H1 (cell line): ENCODE data around the gene PEX13. TPM values are rescaled to one million over a fixed set of nuclear protein-coding genes. Genes with fewer than 3 reads are reported as not detected.

ENCODE experiments used
- CTCF ChIA-PET: fragments of 300-600 bp; sonication (Branson Sonifier 250); formaldehyde crosslinking; loops from one replicate; lab custom pipeline; 2021; ENCODE audit not compliant: partially characterized antibody; lab: Charles Lee
- POLR2A ChIA-PET: fragments of 300-600 bp; sonication (Branson Sonifier 250); formaldehyde crosslinking; loops from one replicate; lab custom pipeline; 2021; ENCODE audit warnings: inconsistent platforms; ENCODE audit not compliant: partially characterized antibody; lab: Charles Lee
- DNase-seq, 2 experiments: peaks; one replicate each; pipeline versions ENCODE4 v3.0.0 to v3.0.0-alpha.2; 2010 to 2022; ENCODE audit warnings: low spot score in 2 of 2, low read depth in 1 of 2, mixed read lengths in 1 of 2
- FAIRE-seq: peaks from 2 replicates; lab custom pipeline; 2011; peaks lifted over from hg19 to GRCh38; lab: Jason Lieb, UNC
- H2AFZ ChIP-seq: 2 replicates; pipeline ENCODE4 v1.8.1; 2012; ENCODE audit warnings: low read length, inconsistent platforms
- H2AK5ac ChIP-seq: 2 replicates; pipeline ENCODE4 v1.6.1; 2013; ENCODE audit warnings: low read depth, low read length
- H2BK120ac ChIP-seq: replicated peaks from 2 replicates; pipeline ENCODE3; 2013; ENCODE audit warnings: low read depth, low read length, inconsistent platforms
- H2BK12ac ChIP-seq: 2 replicates; pipeline ENCODE4 v1.6.1; 2013; ENCODE audit warnings: low read depth, low read length
- H2BK15ac ChIP-seq: 2 replicates; pipeline ENCODE4 v1.6.1; 2013; ENCODE audit warnings: low read length
- H2BK20ac ChIP-seq: 2 replicates; pipeline ENCODE4 v1.6.1; 2013; ENCODE audit warnings: low read length
- H2BK5ac ChIP-seq: 2 replicates; pipeline ENCODE4 v1.6.1; 2013; ENCODE audit warnings: low read depth, low read length
- H3K14ac ChIP-seq: 2 replicates; pipeline ENCODE4 v1.6.1; 2013; ENCODE audit warnings: inconsistent platforms; ENCODE audit not compliant: insufficient read length
- H3K18ac ChIP-seq: 2 replicates; pipeline ENCODE4 v1.6.1; 2013; ENCODE audit warnings: low read length; ENCODE audit errors: extremely low read depth
- H3K23ac ChIP-seq: 2 replicates; pipeline ENCODE4 v1.6.1; 2013; ENCODE audit warnings: inconsistent platforms; ENCODE audit not compliant: insufficient read length
- H3K23me2 ChIP-seq: 2 replicates; pipeline ENCODE4 v1.6.1; 2013; ENCODE audit warnings: low read depth, low read length
- H3K27ac ChIP-seq: 2 replicates; pipeline ENCODE4 v1.6.1; 2011; ENCODE audit warnings: low read depth, low read length, inconsistent platforms
- H3K27me3 ChIP-seq, 4 experiments: replicated peaks in 1 of 4; 1 replicate in 1 of 4; 2 replicates in 3 of 4; pipeline versions ENCODE4 v1.6.1 to v1.8.1; 2011 to 2013; ENCODE audit warnings: low read length in 3 of 4, mild to moderate bottlenecking in 3 of 4, inconsistent platforms in 2 of 4, mixed read lengths in 2 of 4, moderate library complexity in 1 of 4; ENCODE audit not compliant: control insufficient read depth in 3 of 4, insufficient read depth in 3 of 4; ENCODE audit errors: extremely low read depth in 1 of 4
- H3K36me3 ChIP-seq, 4 experiments: 2 replicates each; pipeline versions ENCODE4 v1.6.1 to v1.8.1; 2011 to 2013; ENCODE audit warnings: mild to moderate bottlenecking in 4 of 4, low read length in 3 of 4, moderate library complexity in 2 of 4, control low read depth in 1 of 4, inconsistent platforms in 1 of 4; ENCODE audit not compliant: insufficient read depth in 4 of 4, control insufficient read depth in 2 of 4
- H3K4ac ChIP-seq: replicated peaks from 2 replicates; pipeline ENCODE3; 2013; ENCODE audit warnings: low read length, low read depth, mixed read lengths, inconsistent platforms; ENCODE audit not compliant: insufficient read length
- H3K4me1 ChIP-seq, 4 experiments: replicated peaks in 1 of 4; 1 replicate in 1 of 4; 2 replicates in 3 of 4; pipeline versions ENCODE4 v1.6.1 to v1.8.1; 2011 to 2013; ENCODE audit warnings: low read length in 3 of 4, inconsistent platforms in 2 of 4, mixed read lengths in 1 of 4; ENCODE audit not compliant: insufficient read depth in 4 of 4, control insufficient read depth in 3 of 4
- H3K4me2 ChIP-seq, 2 experiments: 2 replicates each; pipeline versions ENCODE4 v1.6.1 to v1.8.1; 2011 to 2013; ENCODE audit warnings: low read depth in 2 of 2, low read length in 2 of 2, control low read depth in 1 of 2, inconsistent platforms in 1 of 2, mild to moderate bottlenecking in 1 of 2; ENCODE audit not compliant: insufficient read depth in 1 of 2
- H3K4me3 ChIP-seq, 4 experiments: fragments of 200-600, 300-600 bp in 1 of 4; sonication (generic), shearing (Covaris generic), sonication (Bioruptor Twin) in 1 of 4; 2 replicates each; pipeline versions ENCODE4 v1.5.1 to v1.8.1; 2011 to 2016; ENCODE audit warnings: low read length in 4 of 4, low read depth in 3 of 4, control low read depth in 2 of 4, inconsistent platforms in 2 of 4, mild to moderate bottlenecking in 2 of 4, mixed read lengths in 1 of 4, moderate library complexity in 1 of 4; ENCODE audit not compliant: insufficient read depth in 2 of 4; ENCODE audit errors: extremely low read depth in 1 of 4
- H3K56ac ChIP-seq: replicated peaks from 2 replicates; pipeline ENCODE3; 2013; ENCODE audit warnings: low read depth, mild to moderate bottlenecking, mixed read lengths, low read length, inconsistent platforms; ENCODE audit not compliant: insufficient read length
- H3K79me1 ChIP-seq: 2 replicates; pipeline ENCODE4 v1.6.1; 2013; ENCODE audit warnings: low read depth, low read length, control low read depth
- H3K79me2 ChIP-seq, 2 experiments: 2 replicates each; pipeline versions ENCODE4 v1.6.1 to v1.8.1; 2012 to 2013; ENCODE audit warnings: low read length in 2 of 2, mild to moderate bottlenecking in 2 of 2, inconsistent platforms in 1 of 2; ENCODE audit not compliant: insufficient read depth in 2 of 2, control insufficient read depth in 1 of 2
- H3K9ac ChIP-seq, 4 experiments: replicated peaks in 1 of 4; 1 replicate in 1 of 4; 2 replicates in 3 of 4; pipeline versions ENCODE4 v1.6.1 to v1.8.1; 2011 to 2013; ENCODE audit warnings: low read depth in 3 of 4, low read length in 3 of 4, control low read depth in 2 of 4, mild to moderate bottlenecking in 2 of 4, moderate library complexity in 2 of 4, inconsistent platforms in 1 of 4; ENCODE audit errors: extremely low read depth in 1 of 4
- H3K9me3 ChIP-seq, 2 experiments: 2 replicates each; pipeline versions ENCODE4 v1.6.1 to v1.8.1; 2012 to 2013; ENCODE audit warnings: mild to moderate bottlenecking in 2 of 2, moderate library complexity in 2 of 2, control low read depth in 1 of 2, inconsistent platforms in 1 of 2, low read depth in 1 of 2, low read length in 1 of 2, mixed read lengths in 1 of 2; ENCODE audit not compliant: insufficient read depth in 2 of 2
- H4K20me1 ChIP-seq, 2 experiments: replicated peaks in 1 of 2; 2 replicates each; pipeline versions ENCODE3 to v1.8.1; 2011 to 2013; ENCODE audit warnings: inconsistent platforms in 2 of 2, low read length in 2 of 2, mild to moderate bottlenecking in 1 of 2; ENCODE audit not compliant: insufficient read depth in 2 of 2, control insufficient read depth in 1 of 2
- H4K5ac ChIP-seq: 2 replicates; pipeline ENCODE4 v1.6.1; 2013; ENCODE audit warnings: low read length, low read depth, mixed read lengths, inconsistent platforms; ENCODE audit not compliant: insufficient read length
- H4K8ac ChIP-seq: 2 replicates; pipeline ENCODE4 v1.8.0; 2013; ENCODE audit warnings: mild to moderate bottlenecking, moderate library complexity, low read length, inconsistent platforms; ENCODE audit not compliant: insufficient read depth; ENCODE audit errors: extremely low read depth
- H4K91ac ChIP-seq: replicated peaks from 2 replicates; pipeline ENCODE3; 2013; ENCODE audit warnings: low read length, mixed read lengths, inconsistent platforms; ENCODE audit not compliant: insufficient read length
- CBX8 ChIP-seq: fragments of 300-800, 300-1000 bp; sonication (generic); IDR thresholded peaks from 2 replicates; pipeline ENCODE4 v1.7.1; 2016; ENCODE audit warnings: low read depth, low read length, borderline replicate concordance
- EGR1 ChIP-seq: IDR thresholded peaks from 2 replicates; pipeline ENCODE4 v1.6.1; 2011; ENCODE audit warnings: low read depth, low read length, borderline replicate concordance
- FOSL1 ChIP-seq: IDR thresholded peaks from 2 replicates; pipeline ENCODE4 v1.6.1; 2011; ENCODE audit warnings: mild to moderate bottlenecking, low read depth, low read length, moderate library complexity; ENCODE audit not compliant: insufficient read depth
- POLR2AphosphoS5 ChIP-seq: IDR thresholded peaks from 2 replicates; pipeline ENCODE4 v1.6.1; 2011; ENCODE audit warnings: low read depth, low read length
- RXRA ChIP-seq: IDR thresholded peaks from 2 replicates; pipeline ENCODE4 v1.6.1; 2011; ENCODE audit warnings: low read depth, mild to moderate bottlenecking, low read length, moderate library complexity; ENCODE audit not compliant: insufficient read depth
- SP4 ChIP-seq: IDR thresholded peaks from 2 replicates; pipeline ENCODE4 v1.6.1; 2012; ENCODE audit warnings: low read length, inconsistent platforms
- SUZ12 ChIP-seq: fragments of 200-600 bp; sonication (generic); IDR thresholded peaks from 2 replicates; pipeline ENCODE4 v1.6.1; 2012; ENCODE audit warnings: mild to moderate bottlenecking, inconsistent platforms, low read length, moderate library complexity, mixed read lengths
- TAF7 ChIP-seq: optimal IDR thresholded peaks from 2 replicates; pipeline ENCODE3; 2011; ENCODE audit warnings: low read depth, mild to moderate bottlenecking, inconsistent platforms, low read length, moderate library complexity, borderline replicate concordance
- TBP ChIP-seq: IDR thresholded peaks from 2 replicates; pipeline ENCODE4 v1.6.1; 2011; ENCODE audit warnings: low read depth, low read length, improper control_type of control experiment
- ZNF274 ChIP-seq: IDR thresholded peaks from 2 replicates; pipeline ENCODE4 v1.7.0; 2012; ENCODE audit warnings: low read length, borderline replicate concordance; ENCODE audit errors: extremely low read depth
- WGBS, 2 experiments: shearing (Covaris generic) in 1 of 2; methylation state at CpG; one replicate each; pipeline versions ENCODE4 v1.1.6 to v1.1.7; 2013 to 2015; ENCODE audit warnings: low lambda C conversion rate in 2 of 2, mixed read lengths in 2 of 2, inconsistent platforms in 1 of 2, low coverage in 1 of 2, missing lambda C conversion rate in 1 of 2; ENCODE audit not compliant: insufficient replicate concordance in 2 of 2, insufficient coverage in 1 of 2, insufficient read length in 1 of 2; ENCODE audit errors: extremely low coverage in 1 of 2, missing lambda C conversion rate in 1 of 2; 5-methylcytosine and 5-hydroxymethylcytosine counted together
- polyA plus RNA-seq, 7 experiments: library from polyadenylated mRNA; depleted of rRNA in 3 of 7; stranded (reverse) in 5 of 7; unstranded in 2 of 7; fragments of >200 nt in 5 of 7; fragments of 200-250 nt in 2 of 7; gene quantifications; 1 replicate in 5 of 7; 2 replicates in 1 of 7; 4 replicates in 1 of 7; pipeline versions ENCODE4 v1.2.1 to v1.2.3, GENCODE V29; 2011 to 2013; ENCODE audit warnings: missing spikeins in 2 of 7, mixed read lengths in 2 of 7
- total RNA-seq: library from RNA; stranded (reverse); fragmentation: NEBNext Ultra II Directional; extraction: Animal tissue kit (Norgen Biotek cat#: 25700); gene quantifications from 2 replicates; pipeline ENCODE4 v1.2.1, GENCODE V29; 2021
- TF ChIP-seq, protein P1 (sequence below): IDR thresholded peaks from 2 replicates; pipeline ENCODE4 v1.6.1; 2012; ENCODE audit warnings: low read length, inconsistent platforms
- TF ChIP-seq, protein P2 (sequence below): IDR thresholded peaks from 2 replicates; pipeline ENCODE4 v1.6.1; 2012; ENCODE audit warnings: inconsistent platforms

PEX13 gene
- total and polyA plus RNA-seq, 2 of the 8 experiments (the other 6 are each of a cell fraction or from before 2014, with no cell fraction given): 16.8 to 22.3 TPM

DNA sequence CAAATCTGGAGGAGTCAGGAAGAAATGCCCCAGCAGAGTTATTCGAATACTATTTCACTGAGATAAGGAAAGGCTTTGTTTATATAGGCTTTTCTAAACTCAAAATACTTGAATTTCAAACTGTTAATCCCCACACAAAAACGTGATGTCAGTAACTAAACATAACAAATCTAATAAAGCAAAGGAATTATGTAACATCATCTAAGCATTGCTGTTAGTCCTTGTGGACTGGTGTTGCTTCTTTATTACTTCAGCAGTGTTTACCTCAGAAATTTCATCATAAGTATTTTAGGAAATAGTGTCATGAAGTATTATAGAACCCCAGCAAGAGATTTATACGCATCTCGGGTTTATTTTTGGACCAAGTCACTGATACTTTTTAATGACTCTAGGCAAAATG is 28.5 kb downstream of the PEX13 start:
- Histone ChIP-seq H4K91ac (no peak overlapping the region), H2BK5ac (no peak overlapping the region), H3K36me3 (peaks cover 3 to 40% (median 4%) of the 10 kb centered on the region in 4 experiments; a peak in 7 of 8 replicates), H2BK12ac (no peak overlapping the region), H3K9ac (no peak overlapping the region), H3K4me3 (no peak overlapping the region), H2BK20ac (no peak overlapping the region), H3K27me3 (no peaks in the 10 kb centered on the region), H2AFZ (no peak overlapping the region), H3K27ac (no peak overlapping the region), H3K14ac (no peak overlapping the region), H3K23me2 (no peaks in the 10 kb centered on the region; the same call in 1 of the 2 replicates), H3K23ac (no peak overlapping the region), H2AK5ac (no peak overlapping the region), H3K79me1 (no peaks in the 10 kb centered on the region), H2BK120ac (no peak overlapping the region), H3K9me3 (no peaks in the 10 kb centered on the region), H3K56ac (no peak overlapping the region), H4K20me1 (peaks cover 0 to 1% of the 10 kb centered on the region in 2 experiments), H3K18ac (no peak overlapping the region), H2BK15ac (no peak overlapping the region), H4K5ac (no peak overlapping the region), H3K79me2 (no peaks in the 10 kb centered on the region), H3K4ac (no peak overlapping the region), H4K8ac (no peak overlapping the region), H3K4me2 (no peak overlapping the region), H3K4me1 (no peaks in the 10 kb centered on the region)
- WGBS, 2 experiments: 91% methylated on average over 4 of the region's 4 CpGs; no CpG with 5 or more reads in 1 of the 2 experiments
- DNase-seq: no peak
- ChIA-PET CTCF (no interaction called here), POLR2A (no interaction called here)
- FAIRE-seq: no peak
- TF ChIP-seq CBX8: no peak
- no peak for TF ChIP-seq FOSL1
- no peak for TF ChIP-seq SUZ12
- no peak for TF ChIP-seq TBP
- no peak for TF ChIP-seq SP4
- TF ChIP-seq, protein P1, sequence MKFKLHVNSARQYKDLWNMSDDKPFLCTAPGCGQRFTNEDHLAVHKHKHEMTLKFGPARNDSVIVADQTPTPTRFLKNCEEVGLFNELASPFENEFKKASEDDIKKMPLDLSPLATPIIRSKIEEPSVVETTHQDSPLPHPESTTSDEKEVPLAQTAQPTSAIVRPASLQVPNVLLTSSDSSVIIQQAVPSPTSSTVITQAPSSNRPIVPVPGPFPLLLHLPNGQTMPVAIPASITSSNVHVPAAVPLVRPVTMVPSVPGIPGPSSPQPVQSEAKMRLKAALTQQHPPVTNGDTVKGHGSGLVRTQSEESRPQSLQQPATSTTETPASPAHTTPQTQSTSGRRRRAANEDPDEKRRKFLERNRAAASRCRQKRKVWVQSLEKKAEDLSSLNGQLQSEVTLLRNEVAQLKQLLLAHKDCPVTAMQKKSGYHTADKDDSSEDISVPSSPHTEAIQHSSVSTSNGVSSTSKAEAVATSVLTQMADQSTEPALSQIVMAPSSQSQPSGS: no peak
- no peak for TF ChIP-seq POLR2AphosphoS5
- TF ChIP-seq ZNF274: no peak
- TF ChIP-seq RXRA: no peak
- TF ChIP-seq EGR1: no peak
- TF ChIP-seq, protein P2, sequence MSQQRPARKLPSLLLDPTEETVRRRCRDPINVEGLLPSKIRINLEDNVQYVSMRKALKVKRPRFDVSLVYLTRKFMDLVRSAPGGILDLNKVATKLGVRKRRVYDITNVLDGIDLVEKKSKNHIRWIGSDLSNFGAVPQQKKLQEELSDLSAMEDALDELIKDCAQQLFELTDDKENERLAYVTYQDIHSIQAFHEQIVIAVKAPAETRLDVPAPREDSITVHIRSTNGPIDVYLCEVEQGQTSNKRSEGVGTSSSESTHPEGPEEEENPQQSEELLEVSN: no peak
- no peak for TF ChIP-seq TAF7
